Thoracic aorta (tissue), 2 donors: ENCODE results near the gene STK33. TPM values are rescaled to one million over a fixed set of nuclear protein-coding genes. Genes with fewer than 3 reads are reported as not detected.

Source experiments
- ATAC-seq: fragments of 150-250 bp; one replicate; pipeline ENCODE4 v1.8.0; 2017; ENCODE audit warnings: low read depth; ENCODE audit not compliant: insufficient number of reproducible peaks, low FRiP score
- DNase-seq: peaks from one replicate; pipeline ENCODE4 v3.0.0-alpha.2; 2020; ENCODE audit warnings: low spot score
- H3K27ac ChIP-seq, 2 donors: fragments of 200-600 bp; sonication (generic); 1 replicate in 1 of 2; 2 replicates in 1 of 2; pipeline ENCODE4 v1.5.1; 2016; ENCODE audit warnings: mild to moderate bottlenecking in 2 of 2, moderate library complexity in 2 of 2
- H3K27me3 ChIP-seq: fragments of 200-600 bp; sonication (generic); replicated peaks from 2 replicates; pipeline ENCODE4 v1.6.0; 2016; ENCODE audit warnings: mild to moderate bottlenecking; ENCODE audit not compliant: insufficient read depth
- H3K36me3 ChIP-seq: fragments of 200-600 bp; sonication (generic); one replicate; pipeline ENCODE4 v1.5.1; 2016
- H3K4me1 ChIP-seq, 2 donors: fragments of 200-600 bp; sonication (generic); 1 replicate in 1 of 2; 2 replicates in 1 of 2; pipeline versions ENCODE4 v1.5.1 to v1.6.0; 2016; ENCODE audit warnings: low read depth in 2 of 2, mild to moderate bottlenecking in 1 of 2; ENCODE audit not compliant: control insufficient read depth in 1 of 2
- H3K4me3 ChIP-seq: fragments of 200-600 bp; sonication (generic); 2 replicates; pipeline ENCODE4 v1.5.1; 2016; ENCODE audit warnings: mild to moderate bottlenecking
- H3K9me3 ChIP-seq: fragments of 200-600 bp; sonication (generic); 2 replicates; pipeline ENCODE4 v1.5.1; 2016
- CTCF ChIP-seq: fragments of 200-600 bp; sonication (generic); IDR thresholded peaks from one replicate; pipeline ENCODE4 v1.5.1; 2019; ENCODE audit warnings: antibody characterized with exemption
- total RNA-seq, 2 donors: library from RNA; depleted of rRNA; stranded (reverse); fragments of >200 nt; gene quantifications; one replicate each; pipeline versions ENCODE4 v1.1.0 to v1.2.3, GENCODE V29; 2016

The STK33 gene
- total RNA-seq, 2 donors from 2014 or later: 1.3 TPM; not detected in 1

GRCh38 chr11:8593455-8593854, 573 bp downstream of the STK33 start:
- no peak for ATAC-seq

GRCh38 chr11:8587915-8588314, 6.1 kb downstream of the STK33 start:
- H3K27me3 ChIP-seq: no peaks in the 10 kb centered on the region
- no peak for TF ChIP-seq CTCF
- ATAC-seq: no peak

More at GRCh38 chr11:8593455-8593854, 573 bp downstream of the STK33 start:
- TF ChIP-seq CTCF: no peak
- Histone ChIP-seq H3K9me3 (no peaks in the 10 kb centered on the region), H3K4me3 (peak overlapping the region; percentile 68), H3K27me3 (peaks cover 6% of the 10 kb centered on the region), H3K4me1 (peaks cover 8 to 9% of the 10 kb centered on the region in 2 donors), H3K27ac (no peak overlapping the region), H3K36me3 (no peaks in the 10 kb centered on the region)
- DNase-seq: no peak

GRCh38 chr11:8586805-8587204, 7.2 kb downstream of the STK33 start:
- no peak overlapping the region for H3K4me3 ChIP-seq
- H3K27ac ChIP-seq: no peak overlapping the region
- H3K9me3 ChIP-seq: no peaks in the 10 kb centered on the region
- ATAC-seq: no peak
- DNase-seq: no peak
- H3K27me3 ChIP-seq: no peaks in the 10 kb centered on the region
- H3K4me1 ChIP-seq: no peaks in the 10 kb centered on the region
- H3K36me3 ChIP-seq: no peaks in the 10 kb centered on the region
- TF ChIP-seq CTCF: no peak

More at GRCh38 chr11:8587915-8588314, 6.1 kb downstream of the STK33 start:
- Histone ChIP-seq H3K4me1 (no peaks in the 10 kb centered on the region), H3K27ac (no peak overlapping the region), H3K4me3 (no peak overlapping the region), H3K9me3 (no peaks in the 10 kb centered on the region), H3K36me3 (no peaks in the 10 kb centered on the region)
- DNase-seq: no peak

- no peak for TF ChIP-seq CTCF
- no peak for ATAC-seq
- Histone ChIP-seq H3K27me3 (no peaks in the 10 kb centered on the region), H3K4me1 (no peaks in the 10 kb centered on the region), H3K36me3 (no peaks in the 10 kb centered on the region), H3K4me3 (no peak overlapping the region), H3K9me3 (no peaks in the 10 kb centered on the region), H3K27ac (no peak overlapping the region)
- no peak for DNase-seq
These were observed 7.8 kb downstream of the STK33 start for GRCh38 chr11:8586184-8586583.

- no peak for TF ChIP-seq CTCF
- Histone ChIP-seq H3K27ac (no peak overlapping the region), H3K4me1 (no peaks in the 10 kb centered on the region), H3K9me3 (no peaks in the 10 kb centered on the region), H3K27me3 (no peaks in the 10 kb centered on the region), H3K4me3 (no peak overlapping the region), H3K36me3 (no peaks in the 10 kb centered on the region)
- no peak for DNase-seq
- ATAC-seq: no peak
These were observed 9.5 kb downstream of the STK33 start for GRCh38 chr11:8584511-8584910.
